H1 (cell line): ENCODE data around the gene AWAT2. TPM values are rescaled to one million over a fixed set of nuclear protein-coding genes. Genes with fewer than 3 reads are reported as not detected.

Experiments
- ATF2 ChIP-seq: IDR thresholded peaks from 2 replicates; pipeline ENCODE4 v1.6.1; 2012; ENCODE audit warnings: low read length, inconsistent platforms
- BRCA1 ChIP-seq: IDR thresholded peaks from 2 replicates; pipeline ENCODE4 v1.6.1; 2012; ENCODE audit warnings: low read depth, low read length, improper control_type of control experiment
- CHD7 ChIP-seq: fragments of 300-600 bp; sonication (generic); IDR thresholded peaks from 2 replicates; pipeline ENCODE4 v1.7.1; 2012; ENCODE audit warnings: low read length, moderate library complexity, mild to moderate bottlenecking, inconsistent platforms; ENCODE audit not compliant: insufficient replicate concordance
- EGR1 ChIP-seq: IDR thresholded peaks from 2 replicates; pipeline ENCODE4 v1.6.1; 2011; ENCODE audit warnings: low read depth, low read length, borderline replicate concordance
- KDM4A ChIP-seq: IDR thresholded peaks from one replicate; pipeline ENCODE4 v1.7.1; 2012; ENCODE audit warnings: low read depth, mild to moderate bottlenecking, moderate library complexity, low read length, inconsistent platforms; ENCODE audit not compliant: severe bottlenecking
- SIN3A ChIP-seq, 2 experiments: IDR thresholded peaks in 1 of 2; conservative IDR thresholded peaks in 1 of 2; 2 replicates each; pipeline ENCODE4 v1.6.1; 2011 to 2012; ENCODE audit warnings: low read length in 2 of 2, improper control_type of control experiment in 1 of 2, low read depth in 1 of 2, mild to moderate bottlenecking in 1 of 2
- SP2 ChIP-seq: IDR thresholded peaks from 2 replicates; pipeline ENCODE4 v1.6.1; 2012; ENCODE audit warnings: mild to moderate bottlenecking, low read length, inconsistent platforms
- polyA plus RNA-seq, 7 experiments: library from polyadenylated mRNA; depleted of rRNA in 3 of 7; stranded (reverse) in 5 of 7; unstranded in 2 of 7; fragments of >200 nt in 5 of 7; fragments of 200-250 nt in 2 of 7; gene quantifications; 1 replicate in 5 of 7; 2 replicates in 1 of 7; 4 replicates in 1 of 7; pipeline versions ENCODE4 v1.2.1 to v1.2.3, GENCODE V29; 2011 to 2013; ENCODE audit warnings: missing spikeins in 2 of 7, mixed read lengths in 2 of 7
- total RNA-seq: library from RNA; stranded (reverse); fragmentation: NEBNext Ultra II Directional; extraction: Animal tissue kit (Norgen Biotek cat#: 25700); gene quantifications from 2 replicates; pipeline ENCODE4 v1.2.1, GENCODE V29; 2021

Gene AWAT2
- total and polyA plus RNA-seq, 2 of the 8 experiments (the other 6 are each of a cell fraction or from before 2014, with no cell fraction given) = not detected

GRCh38 chrX:70092247-70092646 is 42.5 kb upstream of the AWAT2 start (continued):
- TF ChIP-seq ATF2 (no peak), CHD7 (no peak), SP2 (no peak), BRCA1 (no peak), KDM4A (no peak), SIN3A (conservative IDR thresholded peaks at IDR 0.05 in 1 of 2, IDR thresholded peaks at IDR 0.05 in 1 of 2; ENCODE audit: low read depth in 1 of 2, low read length in 2 of 2) (no peak), EGR1 (no peak)
- TF ChIP-seq, all 59 proteins: peak for 0
